ENCODE measurements around the gene NEK10. TPM values are rescaled to one million over a fixed set of nuclear protein-coding genes. Genes with fewer than 3 reads are reported as not detected.

NEK10 gene
- total and polyA plus RNA-seq, 2 donors (not counting 3 experiments of a cell fraction or from before 2014, with no cell fraction given) = 0.32 to 5.0 TPM

DNA sequence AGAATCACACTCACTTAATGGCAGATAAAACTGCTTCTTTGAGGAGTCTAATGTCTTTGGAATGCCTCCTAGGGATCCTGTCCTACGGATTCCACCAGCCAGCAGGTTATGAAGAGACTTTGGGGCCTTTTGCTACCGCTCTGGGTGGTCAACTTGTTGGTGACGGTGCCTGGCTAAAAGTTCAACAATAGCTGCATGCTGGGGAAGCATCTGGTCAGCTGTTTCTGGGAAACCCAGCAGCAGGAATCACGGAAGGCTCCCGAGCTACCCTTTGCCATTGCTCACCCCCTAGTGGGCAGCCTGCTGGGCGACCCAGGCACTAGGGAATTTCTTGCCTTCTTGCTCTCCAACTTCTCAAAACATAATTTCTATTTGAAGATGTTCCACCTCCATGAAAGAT lies 263.3 kb downstream of the NEK10 start:
- Histone ChIP-seq H2AFZ (ENCODE audit: low read depth, low read length) (no peak overlapping the region), H3K4me1 (ENCODE audit: control insufficient read depth, extremely low read depth, insufficient read depth, low read length) (no peaks in the 10 kb centered on the region), H3K9ac (replicated peaks; ENCODE audit: extremely low read depth, insufficient read depth, low read length) (no peak overlapping the region), H3K9me1 (replicated peaks; ENCODE audit: control insufficient read depth, extremely low read depth, insufficient read depth, low read length) (no peaks in the 10 kb centered on the region), H3K4me2 (ENCODE audit: insufficient read depth, low read length) (no peak overlapping the region), H3K9me3 (replicated peaks; ENCODE audit: control insufficient read depth, insufficient read depth, low read length) (no peaks in the 10 kb centered on the region), H3K36me3 (ENCODE audit: control insufficient read depth in 2 of 2, extremely low read depth in 1 of 2, insufficient read depth in 2 of 2, low read length in 2 of 2) (no peaks in the 10 kb centered on the region), H4K20me1 (replicated peaks; ENCODE audit: control insufficient read depth, extremely low read depth, insufficient read depth, low read length) (no peaks in the 10 kb centered on the region), H3K27ac (ENCODE audit: insufficient read depth, low read depth, low read length) (no peak overlapping the region), H3K4me3 (replicated peaks in 1 of 3; ENCODE audit: insufficient read depth in 1 of 3, low read depth in 1 of 3, low read length in 3 of 3) (no peak overlapping the region), H3K79me2 (ENCODE audit: control insufficient read depth, insufficient read depth, low read length) (no peaks in the 10 kb centered on the region), H3K27me3 (ENCODE audit: control insufficient read depth in 2 of 2, insufficient read depth in 2 of 2, low read length in 2 of 2) (peaks cover 0 to 2% of the 10 kb centered on the region in 2 experiments)
- DNase-seq (ENCODE audit: low read depth, low spot score) (no peak), FAIRE-seq (no peak)
- CTCF ChIA-PET = interaction anchor here (0.8 to 1.0 kb wide), 2 partner anchors 9 to 19 kb away, joined by 3 read pairs; no protein-coding TSS in a partner anchor
- POLR2A ChIA-PET = no interaction called here
- dilution Hi-C loops (cut with MboI; ENCODE audit: extremely low pct_ligation_motif_present, low sequenced_read_pairs) = no loop called here
- intact Hi-C loops (cut with micrococcal nuclease) = no loop called here
- BruUV-seq (replicated peaks) = no TSS peak
- TF ChIP-seq GATA2 (IDR thresholded peaks at IDR 0.05; ENCODE audit: insufficient read depth, insufficient read length, low read depth, low read length) (no peak), EZH2 (IDR thresholded peaks at IDR 0.05; ENCODE audit: borderline replicate concordance, low read depth, low read length, severe bottlenecking) (no peak), POLR2A (IDR thresholded peaks at IDR 0.05; ENCODE audit: low read depth, low read length) (no peak), POLR2AphosphoS5 (IDR thresholded peaks at IDR 0.05; ENCODE audit: insufficient read depth, low read depth, low read length) (no peak), FOS (IDR thresholded peaks at IDR 0.05; ENCODE audit: borderline replicate concordance, insufficient read depth, low read length) (no peak)
- TF ChIP-seq, protein P1, sequence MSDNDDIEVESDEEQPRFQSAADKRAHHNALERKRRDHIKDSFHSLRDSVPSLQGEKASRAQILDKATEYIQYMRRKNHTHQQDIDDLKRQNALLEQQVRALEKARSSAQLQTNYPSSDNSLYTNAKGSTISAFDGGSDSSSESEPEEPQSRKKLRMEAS (IDR thresholded peaks at IDR 0.05; ENCODE audit: insufficient read depth, insufficient read length) = no peak
- TF ChIP-seq, protein P2, sequence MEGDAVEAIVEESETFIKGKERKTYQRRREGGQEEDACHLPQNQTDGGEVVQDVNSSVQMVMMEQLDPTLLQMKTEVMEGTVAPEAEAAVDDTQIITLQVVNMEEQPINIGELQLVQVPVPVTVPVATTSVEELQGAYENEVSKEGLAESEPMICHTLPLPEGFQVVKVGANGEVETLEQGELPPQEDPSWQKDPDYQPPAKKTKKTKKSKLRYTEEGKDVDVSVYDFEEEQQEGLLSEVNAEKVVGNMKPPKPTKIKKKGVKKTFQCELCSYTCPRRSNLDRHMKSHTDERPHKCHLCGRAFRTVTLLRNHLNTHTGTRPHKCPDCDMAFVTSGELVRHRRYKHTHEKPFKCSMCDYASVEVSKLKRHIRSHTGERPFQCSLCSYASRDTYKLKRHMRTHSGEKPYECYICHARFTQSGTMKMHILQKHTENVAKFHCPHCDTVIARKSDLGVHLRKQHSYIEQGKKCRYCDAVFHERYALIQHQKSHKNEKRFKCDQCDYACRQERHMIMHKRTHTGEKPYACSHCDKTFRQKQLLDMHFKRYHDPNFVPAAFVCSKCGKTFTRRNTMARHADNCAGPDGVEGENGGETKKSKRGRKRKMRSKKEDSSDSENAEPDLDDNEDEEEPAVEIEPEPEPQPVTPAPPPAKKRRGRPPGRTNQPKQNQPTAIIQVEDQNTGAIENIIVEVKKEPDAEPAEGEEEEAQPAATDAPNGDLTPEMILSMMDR (IDR thresholded peaks at IDR 0.05; ENCODE audit: extremely low read depth in 1 of 2, insufficient read depth in 1 of 2, low read depth in 1 of 2, low read length in 2 of 2) = peak; percentile 7 to 26
